NCI-H2227 (cell line): ENCODE measurements around the gene SLC35B2.
"Not testable (repeated sequence)": the region's sequence is repeated elsewhere in the genome, so short reads cannot be mapped to it uniquely, and the experiment has no call there.

Experiments used
- DNase-seq: peaks from one replicate; lab custom pipeline; 2025; ENCODE audit not compliant: unreplicated experiment; lab: John Stamatoyannopoulos, UW

Gene SLC35B2

DNA sequence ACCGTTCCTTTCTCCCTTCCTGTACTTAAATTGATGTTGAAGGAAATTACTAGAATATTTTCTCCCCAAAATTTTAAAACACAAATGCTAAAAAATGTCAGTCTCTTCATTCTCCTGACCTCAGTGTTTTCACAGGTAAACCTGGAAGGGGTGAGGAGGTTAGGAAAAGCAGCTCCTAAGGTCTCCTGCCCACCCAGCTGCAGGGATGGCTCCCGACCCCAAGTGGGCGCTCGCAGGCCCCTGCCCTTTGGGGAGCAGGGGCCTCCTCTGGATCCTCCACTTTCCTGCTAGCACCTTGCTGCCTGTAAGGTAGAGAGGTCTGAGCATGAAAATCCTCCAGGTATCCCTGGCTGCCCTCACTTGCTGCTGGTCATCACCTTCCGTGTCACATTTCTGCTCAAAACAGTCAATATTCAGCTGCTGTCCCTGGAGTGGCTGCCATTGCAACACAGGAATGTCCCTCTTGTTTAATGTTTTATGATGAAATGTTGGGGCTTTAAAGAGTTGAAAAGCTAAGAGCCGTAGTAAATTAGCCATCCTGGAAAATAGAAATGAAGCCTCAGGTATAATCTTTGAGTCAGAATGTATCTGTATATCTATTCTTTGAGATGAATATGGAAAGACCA is 21.3 kb downstream of the SLC35B2 start:
- DNase-seq: no peak

- DNase-seq: no peak
Measured at GRCh38 chr6:44235269-44235668, 22.1 kb downstream of the SLC35B2 start.

- DNase-seq: peak; percentile 48
Measured at GRCh38 chr6:44234101-44235025, 23.0 kb downstream of the SLC35B2 start.

DNA sequence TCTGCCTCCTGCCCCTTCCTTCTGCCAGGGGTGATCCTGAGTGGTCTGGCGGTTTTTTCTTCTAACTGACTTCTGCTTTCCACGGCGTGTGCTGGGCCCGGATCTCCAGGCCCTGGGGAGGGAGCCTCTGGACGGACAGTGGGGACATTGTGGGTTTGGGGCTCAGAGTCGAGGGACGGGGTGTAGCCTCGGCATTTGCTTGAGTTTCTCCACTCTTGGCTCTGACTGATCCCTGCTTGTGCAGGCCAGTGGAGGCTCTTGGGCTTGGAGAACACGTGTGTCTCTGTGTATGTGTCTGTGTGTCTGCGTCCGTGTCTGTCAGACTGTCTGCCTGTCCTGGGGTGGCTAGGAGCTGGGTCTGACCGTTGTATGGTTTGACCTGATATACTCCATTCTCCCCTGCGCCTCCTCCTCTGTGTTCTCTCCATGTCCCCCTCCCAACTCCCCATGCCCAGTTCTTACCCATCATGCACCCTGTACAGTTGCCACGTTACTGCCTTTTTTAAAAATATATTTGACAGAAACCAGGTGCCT is 23.7 kb downstream of the SLC35B2 start:
- DNase-seq: no peak

- DNase-seq: no peak
Measured at GRCh38 chr6:44232676-44233566, 24.4 kb downstream of the SLC35B2 start.

DNA sequence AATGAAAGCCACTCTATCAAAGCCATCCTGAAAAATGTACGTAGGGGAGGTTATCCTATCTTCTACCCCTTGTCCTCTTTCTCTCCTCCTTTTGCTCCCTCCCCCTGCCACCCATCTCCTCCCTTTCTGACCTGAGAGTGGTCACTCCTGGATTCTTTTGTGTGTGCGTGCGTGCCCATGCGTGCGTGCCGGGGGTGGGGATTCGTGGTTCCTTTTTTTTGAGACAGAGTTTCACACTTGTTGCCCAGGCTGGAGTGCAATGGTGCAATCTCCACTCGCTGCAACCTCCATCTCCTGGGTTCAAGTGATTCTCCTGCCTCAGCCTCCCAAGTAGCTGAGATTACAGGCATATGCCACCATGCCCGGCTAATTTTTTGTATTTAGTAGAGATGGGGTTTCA is 25.9 kb downstream of the SLC35B2 start:
- not testable (repeated sequence) for DNase-seq

DNA sequence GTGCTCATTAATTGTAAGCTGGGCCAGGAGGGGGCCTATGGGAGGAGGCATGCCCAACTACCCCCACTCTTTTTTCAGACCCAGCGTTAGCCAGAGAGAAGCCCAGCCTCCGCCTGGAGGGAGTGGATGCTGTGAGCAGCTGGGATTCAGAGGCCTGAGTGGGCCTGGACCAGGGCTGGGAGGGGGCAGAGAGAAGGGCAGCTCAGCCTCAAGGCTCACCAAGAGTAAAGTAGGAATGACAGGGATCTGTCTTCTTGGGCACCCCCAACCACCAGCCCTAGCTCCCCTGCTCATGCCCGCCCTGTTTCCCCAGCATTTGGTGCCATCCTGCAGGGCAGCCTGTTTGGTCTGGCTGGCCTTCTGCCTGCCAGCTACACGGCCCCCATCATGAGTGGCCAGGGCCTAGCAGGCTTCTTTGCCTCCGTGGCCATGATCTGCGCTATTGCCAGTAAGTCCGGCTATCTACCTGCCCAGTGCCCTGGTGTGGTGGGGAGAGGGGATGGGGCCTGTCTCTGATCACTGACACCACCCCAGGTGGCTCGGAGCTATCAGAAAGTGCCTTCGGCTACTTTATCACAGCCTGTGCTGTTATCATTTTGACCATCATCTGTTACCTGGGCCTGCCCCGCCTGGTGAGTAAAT is 27.2 kb downstream of the SLC35B2 start:
- DNase-seq: no peak

DNA sequence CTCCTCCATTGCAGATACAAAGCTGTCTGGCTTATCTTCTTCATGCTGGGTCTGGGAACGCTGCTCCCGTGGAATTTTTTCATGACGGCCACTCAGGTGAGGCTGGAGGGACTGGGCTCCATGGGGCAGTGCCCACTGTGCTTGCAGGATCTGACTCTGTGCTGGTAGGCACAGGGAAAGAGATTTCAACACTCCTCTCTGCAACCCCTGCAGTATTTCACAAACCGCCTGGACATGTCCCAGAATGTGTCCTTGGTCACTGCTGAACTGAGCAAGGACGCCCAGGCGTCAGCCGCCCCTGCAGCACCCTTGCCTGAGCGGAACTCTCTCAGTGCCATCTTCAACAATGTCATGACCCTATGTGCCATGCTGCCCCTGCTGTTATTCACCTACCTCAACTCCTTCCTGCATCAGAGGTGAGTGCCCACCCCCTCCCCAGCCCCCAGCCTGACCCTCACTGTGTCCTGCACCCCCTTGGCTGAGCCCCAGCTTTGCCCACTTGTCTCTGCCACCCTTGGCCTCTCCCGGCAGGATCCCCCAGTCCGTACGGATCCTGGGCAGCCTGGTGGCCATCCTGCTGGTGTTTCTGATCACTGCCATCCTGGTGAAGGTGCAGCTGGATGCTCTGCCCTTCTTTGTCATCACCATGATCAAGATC is 27.8 kb downstream of the SLC35B2 start:
- no peak for DNase-seq

GRCh38 chr6:44228836-44229235 is 28.5 kb downstream of the SLC35B2 start:
- DNase-seq: no peak

GRCh38 chr6:44228433-44228832 is 28.9 kb downstream of the SLC35B2 start:
- DNase-seq: no peak

- no peak for DNase-seq
Measured at GRCh38 chr6:44228031-44228430, 29.3 kb downstream of the SLC35B2 start.

- peak; percentile 25 for DNase-seq
Measured at GRCh38 chr6:44227148-44227793, 30.1 kb downstream of the SLC35B2 start.

GRCh38 chr6:44226368-44227147 is 30.8 kb downstream of the SLC35B2 start:
- DNase-seq: peak; percentile 17

DNA sequence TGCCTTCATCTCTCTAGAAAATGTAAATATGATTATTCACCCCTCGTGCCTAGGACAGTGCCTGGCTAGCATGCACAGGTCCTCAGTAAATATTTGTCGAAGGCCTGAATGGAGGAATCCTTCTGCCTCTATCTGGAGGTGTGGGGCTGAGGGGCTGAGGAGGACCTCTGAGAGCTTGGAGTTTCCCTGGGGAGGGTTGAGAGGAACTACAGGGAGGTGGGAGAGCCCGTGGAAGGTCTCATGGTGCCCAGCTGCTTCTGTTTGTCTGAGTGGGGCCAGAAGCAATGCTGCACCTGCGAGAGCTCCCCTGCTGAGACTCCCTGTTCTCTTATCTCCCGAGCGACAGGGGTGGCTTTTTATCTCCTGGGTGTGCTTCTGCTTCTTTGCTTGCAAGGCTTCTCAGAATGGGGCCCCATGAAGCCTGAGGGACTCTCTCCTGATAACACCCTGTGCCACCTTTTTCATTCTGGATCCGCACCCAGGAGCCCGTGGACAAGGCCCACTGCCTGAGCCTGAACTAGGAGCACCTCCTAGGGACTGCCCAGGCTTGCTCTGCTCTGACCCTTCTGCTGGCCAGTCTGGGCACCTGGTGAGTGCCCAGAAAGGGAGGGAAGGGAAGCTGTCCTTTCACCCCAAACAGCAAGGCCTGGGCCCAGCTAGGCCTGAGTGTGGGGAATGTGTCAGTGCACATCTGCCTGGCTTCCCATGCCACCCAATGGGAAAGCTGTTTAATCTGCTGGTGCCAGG is 31.6 kb downstream of the SLC35B2 start:
- DNase-seq: no peak

GRCh38 chr6:44224965-44225305 is 32.4 kb downstream of the SLC35B2 start:
- DNase-seq: no peak

- peak; percentile 10 for DNase-seq
Measured at GRCh38 chr6:44224029-44224964, 33.0 kb downstream of the SLC35B2 start.
